SK-N-SH treated with all-trans-retinoic acid at 6 μM for 48 hours (cell line): Measurements from ENCODE around the gene MALSU1.

Experiments
- ATAC-seq: fragments of 200-7000 bp; cut with Tn5 transposase; 3 replicates; pipeline ENCODE4 v1.9.1; 2020; ENCODE audit warnings: mild to moderate bottlenecking, moderate library complexity
- ARNTL ChIP-seq: fragments of 450-650 bp; formaldehyde crosslinking; IDR thresholded peaks from 2 replicates; pipeline ENCODE4 v1.5.0; 2020; ENCODE audit warnings: low read depth, mild to moderate bottlenecking, moderate library complexity, borderline replicate concordance
- BACH2 ChIP-seq: fragments of 250-450 bp; sonication (Bioruptor Pico); IDR thresholded peaks from 2 replicates; pipeline ENCODE4 v1.9.0; 2021; ENCODE audit warnings: mild to moderate bottlenecking, borderline replicate concordance
- CSRNP3 ChIP-seq: fragments of 250-450 bp; sonication (Bioruptor Pico); IDR thresholded peaks from 2 replicates; pipeline ENCODE4 v1.5.1; 2021; ENCODE audit warnings: mild to moderate bottlenecking, moderate library complexity
- ESRRG ChIP-seq: fragments of 250-450 bp; sonication (Bioruptor Pico); IDR thresholded peaks from 2 replicates; pipeline ENCODE4 v1.6.1; 2021; ENCODE audit warnings: mild to moderate bottlenecking
- GLIS3 ChIP-seq: fragments of 250-450 bp; sonication (Bioruptor Pico); IDR thresholded peaks from 2 replicates; pipeline ENCODE4 v1.5.0; 2020; ENCODE audit warnings: mild to moderate bottlenecking, moderate library complexity
- ISL1 ChIP-seq: fragments of 250-450 bp; sonication (Bioruptor Pico); IDR thresholded peaks from 2 replicates; pipeline ENCODE4 v2.1.2; 2022; ENCODE audit warnings: mild to moderate bottlenecking, moderate library complexity
- OSR1 ChIP-seq: fragments of 250-450 bp; sonication (Bioruptor Pico); IDR thresholded peaks from 2 replicates; pipeline ENCODE4 v1.8.0; 2022; ENCODE audit warnings: moderate library complexity, mild to moderate bottlenecking, inconsistent platforms
- PATZ1 ChIP-seq: fragments of 250-450 bp; sonication (Bioruptor Pico); IDR thresholded peaks from 2 replicates; pipeline ENCODE4 v1.8.0; 2020; ENCODE audit warnings: mild to moderate bottlenecking, moderate library complexity, borderline replicate concordance
- POU6F1 ChIP-seq: fragments of 250-450 bp; sonication (Bioruptor Pico); IDR thresholded peaks from 2 replicates; pipeline ENCODE4 v1.8.0; 2021; ENCODE audit warnings: low read depth, mild to moderate bottlenecking, moderate library complexity, borderline replicate concordance
- PPARA ChIP-seq: fragments of 250-450 bp; sonication (Bioruptor Pico); IDR thresholded peaks from 2 replicates; pipeline ENCODE4 v1.5.0; 2020; ENCODE audit warnings: mild to moderate bottlenecking, borderline replicate concordance
- TCF4 ChIP-seq: fragments of 250-450 bp; sonication (Bioruptor Pico); IDR thresholded peaks from 2 replicates; pipeline ENCODE4 v1.8.0; 2021; ENCODE audit warnings: mild to moderate bottlenecking, moderate library complexity, borderline replicate concordance
- TOX ChIP-seq: fragments of 250-450 bp; sonication (Bioruptor Pico); IDR thresholded peaks from 2 replicates; pipeline ENCODE4 v1.8.0; 2021; ENCODE audit warnings: mild to moderate bottlenecking, moderate library complexity, borderline replicate concordance
- TSHZ2 ChIP-seq: fragments of 250-450 bp; sonication (Bioruptor Pico); IDR thresholded peaks from 2 replicates; pipeline ENCODE4 v1.5.0; 2020; ENCODE audit warnings: mild to moderate bottlenecking, moderate library complexity
- ZC3H10 ChIP-seq: fragments of 250-450 bp; sonication (Bioruptor Pico); IDR thresholded peaks from 2 replicates; pipeline ENCODE4 v1.5.1; 2021; ENCODE audit warnings: mild to moderate bottlenecking, moderate library complexity
- ZFP3 ChIP-seq: fragments of 250-450 bp; sonication (Bioruptor Pico); IDR thresholded peaks from 2 replicates; pipeline ENCODE4 v1.5.0; 2020; ENCODE audit warnings: mild to moderate bottlenecking, moderate library complexity
- ZFP30 ChIP-seq: fragments of 450-650 bp; formaldehyde crosslinking; IDR thresholded peaks from 2 replicates; pipeline ENCODE4 v1.5.0; 2022; ENCODE audit warnings: mild to moderate bottlenecking, moderate library complexity
- ZNF565 ChIP-seq: fragments of 450-650 bp; formaldehyde crosslinking; conservative IDR thresholded peaks from 2 replicates; pipeline ENCODE4 v1.5.0; 2020; ENCODE audit warnings: low read depth, mild to moderate bottlenecking, moderate library complexity
- ZNF70 ChIP-seq: fragments of 450-650 bp; formaldehyde crosslinking; IDR thresholded peaks from 2 replicates; pipeline ENCODE4 v1.5.0; 2020; ENCODE audit warnings: mild to moderate bottlenecking, moderate library complexity
- ZNF8 ChIP-seq: fragments of 450-650 bp; formaldehyde crosslinking; IDR thresholded peaks from 2 replicates; pipeline ENCODE4 v1.5.0; 2020; ENCODE audit warnings: mild to moderate bottlenecking, moderate library complexity

MALSU1 gene

GRCh38 chr7:23291957-23292560 is 7.1 kb upstream of the MALSU1 start (continued):
- TF ChIP-seq POU6F1 (CRISPR knock-in tag): no peak
- TF ChIP-seq CSRNP3 (CRISPR knock-in tag): no peak
- no peak for TF ChIP-seq ZNF565 (CRISPR knock-in tag)
- TF ChIP-seq, all 23 proteins: peak for 0

GRCh38 chr7:23292623-23293022 is 6.5 kb upstream of the MALSU1 start:
- TF ChIP-seq ARNTL (CRISPR knock-in tag) (no peak), ZC3H10 (CRISPR knock-in tag) (no peak), TSHZ2 (CRISPR knock-in tag) (no peak), CSRNP3 (CRISPR knock-in tag) (no peak), ZFP3 (no peak), GLIS3 (CRISPR knock-in tag) (no peak), ZNF70 (no peak), ISL1 (CRISPR knock-in tag) (no peak), ESRRG (CRISPR knock-in tag) (no peak)
- ATAC-seq: no peak

- TF ChIP-seq ZFP3 (no peak), PATZ1 (no peak), OSR1 (CRISPR knock-in tag) (no peak), ARNTL (CRISPR knock-in tag) (no peak), PPARA (CRISPR knock-in tag) (no peak), TSHZ2 (CRISPR knock-in tag) (no peak), ZNF70 (no peak), BACH2 (CRISPR knock-in tag) (no peak), ZC3H10 (CRISPR knock-in tag) (no peak), ZFP30 (CRISPR knock-in tag) (no peak), GLIS3 (CRISPR knock-in tag) (no peak), ISL1 (CRISPR knock-in tag) (no peak), TCF4 (CRISPR knock-in tag) (no peak), ZNF8 (CRISPR knock-in tag) (no peak), TOX (no peak)
- TF ChIP-seq, all 23 proteins: peak for 0
- ATAC-seq: no peak
Observed at GRCh38 chr7:23293500-23294073, 5.6 kb upstream of the MALSU1 start.
